ENCODE measurements around the gene PAPOLB.
A peak's percentile ranks its signal among the peaks of the same experiment; 100 is the strongest.

The PAPOLB gene

DNA sequence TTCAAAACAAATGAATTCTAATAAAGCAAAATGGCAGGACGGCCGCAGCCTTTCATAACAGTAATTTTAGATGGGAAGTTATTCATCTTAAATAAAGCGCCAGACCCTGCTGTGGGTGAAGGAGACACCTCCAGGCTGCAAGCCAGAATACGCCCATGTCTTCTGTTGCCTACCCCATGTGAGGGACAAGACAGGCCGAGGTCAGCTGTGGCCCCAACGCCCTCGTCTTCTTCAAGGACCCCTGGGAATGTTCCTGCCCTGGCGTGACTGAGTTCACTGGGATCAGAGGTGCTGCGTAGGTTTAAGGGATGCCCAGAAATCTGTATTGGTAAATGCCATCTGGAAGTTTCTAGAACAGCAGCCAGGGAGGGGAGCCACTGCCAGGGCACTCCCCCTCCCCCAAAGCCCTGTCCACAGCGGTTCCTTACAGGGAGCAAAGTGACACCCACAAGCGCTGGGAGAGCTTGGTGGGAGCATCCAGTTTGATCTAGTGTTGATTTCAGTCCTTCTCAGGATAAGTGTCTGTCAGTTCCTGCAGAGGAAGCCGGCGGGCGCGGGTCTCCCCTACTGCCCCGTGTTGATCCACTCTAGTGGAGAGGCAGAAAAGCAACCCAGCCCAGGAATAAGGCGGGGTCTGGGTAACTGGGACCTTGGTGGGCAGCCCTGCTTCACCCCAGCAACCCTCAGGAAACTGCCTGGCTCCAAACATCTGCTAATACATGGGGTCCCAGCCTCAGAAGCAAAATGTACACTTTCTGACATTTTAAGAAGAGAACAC, 20.6 kb downstream of the PAPOLB start:
- TF ChIP-seq, protein P1, sequence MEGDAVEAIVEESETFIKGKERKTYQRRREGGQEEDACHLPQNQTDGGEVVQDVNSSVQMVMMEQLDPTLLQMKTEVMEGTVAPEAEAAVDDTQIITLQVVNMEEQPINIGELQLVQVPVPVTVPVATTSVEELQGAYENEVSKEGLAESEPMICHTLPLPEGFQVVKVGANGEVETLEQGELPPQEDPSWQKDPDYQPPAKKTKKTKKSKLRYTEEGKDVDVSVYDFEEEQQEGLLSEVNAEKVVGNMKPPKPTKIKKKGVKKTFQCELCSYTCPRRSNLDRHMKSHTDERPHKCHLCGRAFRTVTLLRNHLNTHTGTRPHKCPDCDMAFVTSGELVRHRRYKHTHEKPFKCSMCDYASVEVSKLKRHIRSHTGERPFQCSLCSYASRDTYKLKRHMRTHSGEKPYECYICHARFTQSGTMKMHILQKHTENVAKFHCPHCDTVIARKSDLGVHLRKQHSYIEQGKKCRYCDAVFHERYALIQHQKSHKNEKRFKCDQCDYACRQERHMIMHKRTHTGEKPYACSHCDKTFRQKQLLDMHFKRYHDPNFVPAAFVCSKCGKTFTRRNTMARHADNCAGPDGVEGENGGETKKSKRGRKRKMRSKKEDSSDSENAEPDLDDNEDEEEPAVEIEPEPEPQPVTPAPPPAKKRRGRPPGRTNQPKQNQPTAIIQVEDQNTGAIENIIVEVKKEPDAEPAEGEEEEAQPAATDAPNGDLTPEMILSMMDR (conservative IDR thresholded peaks at IDR 0.05; ENCODE audit: low read depth, low read length): no peak
- DNase-seq (ENCODE audit: low read depth): no peak
- no peak overlapping the region for H3K4me3 ChIP-seq (ENCODE audit: low read depth, low read length)

DNA sequence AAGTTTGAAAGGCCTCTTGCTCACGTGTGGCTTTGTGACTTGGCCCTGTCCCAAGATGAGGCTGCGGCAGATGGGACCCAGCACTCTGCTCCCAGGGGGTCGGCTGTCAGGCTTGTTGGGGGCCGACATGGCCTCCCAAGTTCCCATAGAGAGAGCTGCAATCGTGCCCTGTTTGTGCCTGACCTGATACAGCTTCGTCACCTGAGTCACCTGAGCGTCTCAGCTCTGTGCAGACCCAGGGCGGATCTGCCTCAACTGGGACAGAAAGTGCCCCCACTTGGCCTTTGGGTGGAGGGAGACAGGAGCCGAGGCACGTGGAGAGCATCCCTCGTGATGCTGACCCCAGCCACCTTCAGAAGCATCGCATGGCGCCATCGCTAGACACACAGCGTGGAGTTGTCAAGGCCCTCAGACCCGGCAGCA, 21.7 kb downstream of the PAPOLB start:
- no peak overlapping the region for H3K4me3 ChIP-seq (ENCODE audit: low read depth, low read length)
- TF ChIP-seq, protein P1 (conservative IDR thresholded peaks at IDR 0.05; ENCODE audit: low read depth, low read length): no peak
- no peak for DNase-seq (ENCODE audit: low read depth)

DNA sequence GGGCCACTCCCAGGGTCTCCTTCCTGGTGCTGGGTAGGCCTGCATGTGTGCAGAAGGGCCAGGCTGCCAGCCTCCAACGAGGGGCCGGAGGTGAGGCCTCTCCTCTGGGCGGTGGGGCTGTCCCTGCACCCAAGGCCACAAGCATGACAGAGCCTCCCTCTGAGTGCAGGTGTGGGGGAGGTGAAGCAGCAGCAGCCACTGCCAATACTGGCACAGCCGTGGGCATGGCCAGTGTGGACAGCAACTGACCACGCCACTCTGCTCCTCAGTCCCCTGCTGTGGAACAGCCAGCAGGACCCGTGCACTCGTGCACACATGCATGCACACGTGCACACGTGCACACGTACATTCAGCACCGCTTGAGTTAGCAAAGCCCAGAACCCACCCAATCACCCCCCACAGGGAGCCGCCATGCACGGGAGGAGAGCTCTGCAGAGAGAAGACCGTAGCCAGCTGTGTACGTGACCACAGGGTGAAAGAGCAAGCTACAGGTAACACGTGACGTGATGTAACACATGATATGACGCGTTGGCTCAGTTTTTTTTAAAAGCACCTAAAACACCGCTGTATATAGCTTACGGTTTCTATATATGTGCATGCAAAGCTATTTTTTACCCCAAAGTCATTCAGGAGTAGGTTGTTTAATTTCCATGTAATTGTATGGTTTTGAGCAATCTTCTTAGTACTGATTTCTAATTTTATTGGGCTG, 23.1 kb downstream of the PAPOLB start:
- TF ChIP-seq, protein P1 (conservative IDR thresholded peaks at IDR 0.05; ENCODE audit: low read depth, low read length): no peak

DNA sequence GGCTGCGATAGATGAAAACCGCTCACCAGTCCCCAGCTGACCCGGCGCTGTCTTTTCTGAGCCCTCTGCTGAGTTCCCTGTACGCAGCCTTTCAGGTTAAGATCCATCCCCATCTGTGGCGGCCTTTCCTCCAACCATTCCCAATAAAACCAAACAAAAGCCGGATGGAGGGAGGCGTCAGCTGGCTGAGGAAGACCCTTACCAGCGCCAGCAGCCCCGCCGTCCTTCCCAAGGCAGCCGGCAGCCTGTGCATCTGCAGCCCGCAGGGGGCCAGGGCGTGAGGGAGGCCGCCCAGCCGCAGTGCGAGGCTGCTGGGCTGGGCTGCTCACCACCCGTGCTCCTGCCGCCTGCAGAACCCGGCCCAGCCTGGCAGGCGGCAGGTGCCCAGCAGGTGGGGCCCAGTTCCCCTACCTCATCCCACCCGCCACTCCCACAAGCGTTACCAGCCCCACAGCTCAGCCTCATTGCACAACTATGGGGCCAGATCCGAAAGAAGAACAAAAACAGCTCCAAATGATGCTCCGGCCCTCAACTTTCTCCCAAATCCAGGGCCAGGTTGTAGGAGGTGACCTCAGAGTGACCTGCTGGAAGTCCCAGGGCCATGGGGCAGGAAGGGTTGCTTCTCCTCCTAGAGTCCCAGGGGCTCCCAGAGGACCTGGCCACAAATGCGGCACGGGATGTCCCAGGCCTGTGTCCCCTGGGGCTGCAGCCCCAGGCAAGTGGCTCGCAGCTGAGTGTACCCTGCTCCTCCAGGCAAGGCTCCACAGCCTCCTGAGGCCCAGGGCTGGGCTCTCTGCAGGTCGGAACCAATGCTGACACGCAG, 23.8 kb downstream of the PAPOLB start:
- TF ChIP-seq, protein P1 (conservative IDR thresholded peaks at IDR 0.05; ENCODE audit: low read depth, low read length): peak; percentile 25
- H3K4me3 ChIP-seq (ENCODE audit: low read depth, low read length): no peak overlapping the region
- DNase-seq (ENCODE audit: low read depth): peak; percentile 31

More for the DNA sequence above, 23.1 kb downstream of the PAPOLB start:
- no peak for DNase-seq (ENCODE audit: low read depth)
- no peak overlapping the region for H3K4me3 ChIP-seq (ENCODE audit: low read depth, low read length)

DNA sequence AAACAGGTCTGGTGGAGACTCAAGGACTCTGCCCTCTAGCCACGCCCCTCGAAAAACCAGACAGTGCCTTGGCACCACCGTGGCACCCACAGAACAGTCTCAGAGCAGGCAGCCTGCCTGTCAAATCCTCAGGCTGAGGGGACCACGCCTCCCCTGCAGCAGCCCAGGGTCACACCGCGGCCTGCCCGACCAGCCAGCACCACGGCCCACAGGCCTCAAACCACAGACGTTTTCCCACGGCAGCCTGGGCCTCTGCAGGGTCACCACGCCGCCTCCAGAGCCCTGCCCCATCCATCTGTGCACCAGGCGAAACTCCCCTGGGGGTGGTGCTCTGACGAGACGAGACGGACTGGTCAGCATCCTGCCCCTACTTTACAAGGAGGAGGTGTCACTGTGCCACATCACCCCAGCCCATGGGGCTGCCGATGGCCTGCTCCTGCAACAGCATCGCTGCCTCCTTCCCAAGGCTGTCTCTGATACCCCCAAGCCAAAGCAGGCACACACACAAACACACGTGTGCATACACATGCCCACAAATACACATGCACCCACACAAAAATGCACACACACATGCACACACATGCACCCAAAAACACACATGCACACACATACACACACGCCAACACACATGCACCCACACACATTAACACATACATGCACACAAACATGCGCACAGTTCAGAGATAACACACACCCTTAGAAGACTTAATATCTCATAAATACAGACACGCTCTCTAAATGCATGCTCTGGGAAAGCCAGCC, 24.6 kb downstream of the PAPOLB start:
- TF ChIP-seq, protein P1 (conservative IDR thresholded peaks at IDR 0.05; ENCODE audit: low read depth, low read length): no peak
- peak; percentile 41 for DNase-seq (ENCODE audit: low read depth)
- H3K4me3 ChIP-seq (ENCODE audit: low read depth, low read length): no peak overlapping the region

DNA sequence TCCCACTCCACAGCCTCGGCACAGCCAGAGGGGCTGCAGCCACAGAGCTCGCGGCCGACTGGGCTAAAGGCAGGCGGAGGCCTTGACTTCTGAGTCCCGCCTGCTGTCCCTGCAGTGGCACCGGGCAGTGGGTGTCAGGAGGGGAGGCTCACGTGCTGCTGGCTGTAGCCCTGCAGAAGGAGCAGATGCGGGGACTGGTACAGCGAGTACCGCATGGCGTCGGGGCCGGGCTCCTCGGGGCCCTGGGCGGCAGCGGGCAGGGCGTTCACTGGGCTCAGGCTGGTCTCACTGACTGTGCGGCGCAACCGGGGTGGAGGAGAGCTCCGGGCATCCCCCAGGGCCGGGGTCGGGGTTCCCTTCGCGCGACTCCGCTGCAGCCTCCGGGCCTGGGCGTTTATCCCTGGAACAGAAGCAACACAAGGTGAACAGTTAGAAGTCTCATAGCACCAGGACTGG, 25.6 kb downstream of the PAPOLB start:
- TF ChIP-seq, protein P1 (conservative IDR thresholded peaks at IDR 0.05; ENCODE audit: low read depth, low read length): no peak
- no peak for DNase-seq (ENCODE audit: low read depth)
- H3K4me3 ChIP-seq (ENCODE audit: low read depth, low read length): no peak overlapping the region

All from choroid plexus epithelial cell (primary cell).